A673 (cell line): ENCODE measurements around the gene SHANK1.

Experiments
- EZH2 ChIP-seq: fragments of 200-600 bp; sonication (generic); IDR thresholded peaks from 2 replicates; pipeline ENCODE4 v1.6.1; 2017; ENCODE audit warnings: borderline replicate concordance, low read depth, mild to moderate bottlenecking, mixed read lengths, antibody characterized with exemption, low read length; ENCODE audit not compliant: poor library complexity, severe bottlenecking
- TF ChIP-seq, protein P1 (sequence below): fragments of 300-800, 200-600 bp; sonication (generic); conservative IDR thresholded peaks from 2 replicates; pipeline ENCODE4 v1.5.1; 2017; ENCODE audit warnings: low read depth, mild to moderate bottlenecking, antibody characterized with exemption, low read length, moderate library complexity, mixed read lengths

DNA sequence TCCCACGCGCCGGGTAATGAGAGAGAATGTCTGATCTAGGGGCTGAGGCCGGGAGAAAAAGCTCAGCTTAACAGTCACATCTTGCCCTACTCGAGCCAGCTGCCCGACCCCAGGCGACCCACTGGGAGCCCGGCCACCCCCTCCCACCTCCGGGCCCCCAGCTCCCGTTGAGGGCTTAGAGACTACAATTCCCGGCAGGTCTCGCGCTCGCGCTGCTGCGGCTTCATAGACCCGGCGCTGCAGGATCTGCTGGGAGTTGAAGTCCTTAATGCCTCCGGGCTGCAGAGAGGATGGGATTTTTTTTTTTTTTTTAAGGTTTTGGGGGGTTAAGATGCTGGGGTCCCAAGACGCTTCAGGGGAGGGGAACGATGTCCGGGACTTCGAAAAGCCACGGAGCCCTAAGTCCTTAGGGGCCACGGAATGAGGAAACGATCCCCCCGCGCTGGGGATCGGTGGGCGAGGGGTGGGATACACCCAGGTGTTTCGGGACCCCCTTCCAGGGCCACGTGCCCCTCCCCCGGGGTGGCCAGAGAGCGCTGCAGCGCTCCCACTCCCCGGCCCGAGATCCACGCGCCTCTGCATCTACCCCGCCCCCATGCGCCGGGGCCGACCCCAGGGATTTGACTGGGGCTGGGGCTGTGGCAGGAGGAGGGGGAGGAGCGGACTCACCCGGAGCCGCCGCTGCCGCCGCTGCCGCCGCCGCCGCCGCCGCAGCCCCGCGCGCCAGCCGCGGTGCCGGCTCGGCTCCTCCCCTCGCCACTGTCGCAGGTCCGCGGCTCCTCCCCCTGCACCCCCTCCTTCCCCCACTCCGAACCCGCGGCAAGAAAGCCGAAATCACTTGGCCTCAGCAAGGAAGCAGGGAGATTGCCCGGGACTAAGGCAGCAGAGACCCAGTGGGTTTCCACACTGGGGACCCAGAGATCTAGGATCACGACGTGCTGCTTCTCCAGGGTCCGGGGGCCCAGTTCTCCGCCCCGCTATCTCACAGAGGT, 80.2 kb downstream of the SHANK1 start, which contains the start of gene SYT3:
- TF ChIP-seq, protein P1, sequence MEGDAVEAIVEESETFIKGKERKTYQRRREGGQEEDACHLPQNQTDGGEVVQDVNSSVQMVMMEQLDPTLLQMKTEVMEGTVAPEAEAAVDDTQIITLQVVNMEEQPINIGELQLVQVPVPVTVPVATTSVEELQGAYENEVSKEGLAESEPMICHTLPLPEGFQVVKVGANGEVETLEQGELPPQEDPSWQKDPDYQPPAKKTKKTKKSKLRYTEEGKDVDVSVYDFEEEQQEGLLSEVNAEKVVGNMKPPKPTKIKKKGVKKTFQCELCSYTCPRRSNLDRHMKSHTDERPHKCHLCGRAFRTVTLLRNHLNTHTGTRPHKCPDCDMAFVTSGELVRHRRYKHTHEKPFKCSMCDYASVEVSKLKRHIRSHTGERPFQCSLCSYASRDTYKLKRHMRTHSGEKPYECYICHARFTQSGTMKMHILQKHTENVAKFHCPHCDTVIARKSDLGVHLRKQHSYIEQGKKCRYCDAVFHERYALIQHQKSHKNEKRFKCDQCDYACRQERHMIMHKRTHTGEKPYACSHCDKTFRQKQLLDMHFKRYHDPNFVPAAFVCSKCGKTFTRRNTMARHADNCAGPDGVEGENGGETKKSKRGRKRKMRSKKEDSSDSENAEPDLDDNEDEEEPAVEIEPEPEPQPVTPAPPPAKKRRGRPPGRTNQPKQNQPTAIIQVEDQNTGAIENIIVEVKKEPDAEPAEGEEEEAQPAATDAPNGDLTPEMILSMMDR: no peak
- TF ChIP-seq EZH2: no peak
